ENCODE results near the gene GALK1. TPM values are rescaled to one million over a fixed set of nuclear protein-coding genes. Genes with fewer than 3 reads are reported as not detected.
A peak's percentile ranks its signal among the peaks of the same experiment; 100 is the strongest.

GALK1 gene
- total RNA-seq, 4 donors from 2014 or later, result 13.7 to 23.2 (median 20.4) TPM

DNA sequence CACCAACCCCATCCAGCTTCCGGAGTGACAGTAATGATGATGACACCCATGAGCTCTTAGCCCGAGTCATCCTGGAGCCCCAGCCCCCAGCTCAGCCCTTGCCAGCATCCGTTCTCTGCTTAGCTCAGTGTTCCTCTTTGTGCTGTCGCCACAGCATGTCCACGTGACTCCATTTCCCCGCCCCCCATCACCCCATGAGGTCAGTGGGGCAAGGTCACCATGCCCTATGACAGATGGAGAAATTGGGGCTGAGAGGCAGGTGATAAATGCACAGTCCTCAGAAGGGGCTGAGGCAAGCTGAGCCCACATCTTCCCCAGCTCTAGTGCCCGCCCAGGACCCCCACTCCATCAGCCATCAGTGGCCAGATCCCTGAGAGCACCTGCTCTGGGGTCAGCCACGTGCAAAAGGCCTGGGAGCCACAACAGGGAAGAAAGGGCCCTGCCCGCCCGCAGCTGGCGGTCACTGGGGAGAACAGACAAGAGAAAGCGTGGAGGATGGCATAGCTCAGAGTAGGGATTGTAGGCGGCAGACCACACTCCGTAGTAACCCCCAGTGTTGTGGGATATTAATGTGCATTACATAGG is 26.7 kb downstream of the GALK1 start:
- H3K4me3 ChIP-seq, result no peak overlapping the region
- peaks cover 14% of the 10 kb centered on the region for H3K27me3 ChIP-seq
- TF ChIP-seq, protein P1, sequence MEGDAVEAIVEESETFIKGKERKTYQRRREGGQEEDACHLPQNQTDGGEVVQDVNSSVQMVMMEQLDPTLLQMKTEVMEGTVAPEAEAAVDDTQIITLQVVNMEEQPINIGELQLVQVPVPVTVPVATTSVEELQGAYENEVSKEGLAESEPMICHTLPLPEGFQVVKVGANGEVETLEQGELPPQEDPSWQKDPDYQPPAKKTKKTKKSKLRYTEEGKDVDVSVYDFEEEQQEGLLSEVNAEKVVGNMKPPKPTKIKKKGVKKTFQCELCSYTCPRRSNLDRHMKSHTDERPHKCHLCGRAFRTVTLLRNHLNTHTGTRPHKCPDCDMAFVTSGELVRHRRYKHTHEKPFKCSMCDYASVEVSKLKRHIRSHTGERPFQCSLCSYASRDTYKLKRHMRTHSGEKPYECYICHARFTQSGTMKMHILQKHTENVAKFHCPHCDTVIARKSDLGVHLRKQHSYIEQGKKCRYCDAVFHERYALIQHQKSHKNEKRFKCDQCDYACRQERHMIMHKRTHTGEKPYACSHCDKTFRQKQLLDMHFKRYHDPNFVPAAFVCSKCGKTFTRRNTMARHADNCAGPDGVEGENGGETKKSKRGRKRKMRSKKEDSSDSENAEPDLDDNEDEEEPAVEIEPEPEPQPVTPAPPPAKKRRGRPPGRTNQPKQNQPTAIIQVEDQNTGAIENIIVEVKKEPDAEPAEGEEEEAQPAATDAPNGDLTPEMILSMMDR (IDR thresholded peaks at IDR 0.05), result no peak
- TF ChIP-seq POLR2AphosphoS5 (IDR thresholded peaks at IDR 0.05) (no peak), EP300 (IDR thresholded peaks at IDR 0.05) (no peak), POLR2A (IDR thresholded peaks at IDR 0.05) (no peak)
- no peaks in the 10 kb centered on the region for H3K9me3 ChIP-seq
- peaks cover 0 to 70% of the 10 kb centered on the region in 2 donors for H3K36me3 ChIP-seq
- no peak overlapping the region for H3K27ac ChIP-seq
- H3K4me1 ChIP-seq, result no peaks in the 10 kb centered on the region
- ATAC-seq, result peak; percentile 37
- 43 to 59% methylated on average over 3 to 4 of the region's 14 CpGs for WGBS, 2 donors (ENCODE audit: low coverage in 1 of 2)

DNA sequence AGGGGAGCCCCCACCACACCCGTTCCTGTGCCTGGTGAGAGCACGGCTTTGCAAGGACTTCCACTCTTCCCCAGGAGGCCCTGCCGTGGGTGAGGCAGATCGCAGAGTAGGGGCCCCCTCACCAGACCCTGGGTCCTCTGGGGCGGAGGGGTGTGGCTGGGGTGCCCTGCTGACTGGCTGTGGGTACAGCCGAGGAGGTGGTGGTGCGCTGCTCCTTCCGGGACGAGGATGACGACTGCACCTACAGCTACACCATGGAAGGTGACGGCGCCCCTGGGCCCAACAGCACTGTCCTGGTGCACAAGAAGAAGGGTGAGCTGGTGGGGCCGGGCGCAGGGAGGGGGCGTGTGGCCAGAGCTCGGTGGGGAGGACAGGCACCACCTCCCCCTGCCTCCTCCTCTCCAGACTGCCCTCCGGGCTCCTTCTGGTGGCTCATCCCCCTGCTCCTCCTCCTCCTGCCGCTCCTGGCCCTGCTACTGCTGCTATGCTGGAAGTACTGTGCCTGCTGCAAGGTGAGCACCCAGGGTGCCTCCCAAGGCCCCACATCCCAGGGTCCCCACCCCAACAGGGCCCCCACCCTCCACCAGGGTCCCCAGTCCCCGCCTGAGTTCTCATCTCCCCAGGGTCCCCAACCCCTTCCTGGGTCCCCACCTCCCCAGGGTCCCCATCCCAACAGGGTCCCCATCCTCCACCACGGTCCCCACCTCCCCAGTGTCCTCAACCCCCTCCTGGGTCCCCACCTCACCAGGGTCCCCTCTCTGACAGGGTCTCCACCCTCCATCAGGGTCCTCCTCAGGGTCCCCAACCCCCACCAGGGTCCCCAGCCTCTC is 27.6 kb downstream of the GALK1 start:
- Histone ChIP-seq H3K27ac (no peak overlapping the region), H3K4me1 (no peaks in the 10 kb centered on the region), H3K9me3 (no peaks in the 10 kb centered on the region), H3K27me3 (peaks cover 14% of the 10 kb centered on the region), H3K4me3 (no peak overlapping the region), H3K36me3 (peaks cover 0 to 66% of the 10 kb centered on the region in 2 donors)
- peak; percentile 4 for ATAC-seq
- TF ChIP-seq EP300 (IDR thresholded peaks at IDR 0.05), result no peak
- no peak for TF ChIP-seq POLR2AphosphoS5 (IDR thresholded peaks at IDR 0.05)
- TF ChIP-seq POLR2A (IDR thresholded peaks at IDR 0.05), result no peak
- TF ChIP-seq, protein P1 (IDR thresholded peaks at IDR 0.05), result no peak
- 60 to 100% methylated on average over 1 of the region's 20 CpGs for WGBS, 2 donors (ENCODE audit: low coverage in 1 of 2)

DNA sequence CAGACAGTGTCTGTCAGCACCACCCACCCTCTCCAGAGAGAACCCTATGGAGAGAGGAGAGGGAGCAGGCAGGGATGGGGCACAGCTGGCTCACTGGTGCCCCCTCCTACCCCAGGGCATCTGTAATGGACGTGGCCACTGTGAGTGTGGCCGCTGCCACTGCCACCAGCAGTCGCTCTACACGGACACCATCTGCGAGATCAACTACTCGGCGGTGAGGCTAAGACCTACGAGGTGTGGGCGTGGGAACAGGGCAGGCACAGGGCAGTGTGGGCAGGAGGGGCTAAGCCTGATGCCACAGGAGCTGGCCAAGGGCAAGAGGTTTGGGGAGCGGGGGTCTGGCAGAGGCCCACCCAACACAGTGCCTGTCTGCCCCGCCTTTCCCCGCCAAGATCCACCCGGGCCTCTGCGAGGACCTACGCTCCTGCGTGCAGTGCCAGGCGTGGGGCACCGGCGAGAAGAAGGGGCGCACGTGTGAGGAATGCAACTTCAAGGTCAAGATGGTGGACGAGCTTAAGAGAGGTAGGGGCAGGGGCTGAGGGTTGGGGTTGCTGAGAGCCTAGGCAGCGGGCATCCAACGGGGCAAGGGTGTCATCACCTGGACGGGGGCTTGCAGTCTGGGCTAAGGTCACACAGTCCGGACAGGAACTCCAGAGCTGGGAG is 28.7 kb downstream of the GALK1 start:
- ATAC-seq, result no peak
- H3K9me3 ChIP-seq, result no peaks in the 10 kb centered on the region
- no peak overlapping the region for H3K4me3 ChIP-seq
- H3K27ac ChIP-seq, result no peak overlapping the region
- TF ChIP-seq, protein P1 (IDR thresholded peaks at IDR 0.05), result no peak
- TF ChIP-seq POLR2A (IDR thresholded peaks at IDR 0.05), result no peak
- TF ChIP-seq EP300 (IDR thresholded peaks at IDR 0.05), result no peak
- TF ChIP-seq POLR2AphosphoS5 (IDR thresholded peaks at IDR 0.05), result no peak
- peaks cover 14% of the 10 kb centered on the region for H3K27me3 ChIP-seq
- peaks cover 0 to 67% of the 10 kb centered on the region in 2 donors for H3K36me3 ChIP-seq
- 83 to 84% methylated on average over 7 to 10 of the region's 26 CpGs for WGBS, 2 donors (ENCODE audit: low coverage in 1 of 2)
- H3K4me1 ChIP-seq, result no peaks in the 10 kb centered on the region

DNA sequence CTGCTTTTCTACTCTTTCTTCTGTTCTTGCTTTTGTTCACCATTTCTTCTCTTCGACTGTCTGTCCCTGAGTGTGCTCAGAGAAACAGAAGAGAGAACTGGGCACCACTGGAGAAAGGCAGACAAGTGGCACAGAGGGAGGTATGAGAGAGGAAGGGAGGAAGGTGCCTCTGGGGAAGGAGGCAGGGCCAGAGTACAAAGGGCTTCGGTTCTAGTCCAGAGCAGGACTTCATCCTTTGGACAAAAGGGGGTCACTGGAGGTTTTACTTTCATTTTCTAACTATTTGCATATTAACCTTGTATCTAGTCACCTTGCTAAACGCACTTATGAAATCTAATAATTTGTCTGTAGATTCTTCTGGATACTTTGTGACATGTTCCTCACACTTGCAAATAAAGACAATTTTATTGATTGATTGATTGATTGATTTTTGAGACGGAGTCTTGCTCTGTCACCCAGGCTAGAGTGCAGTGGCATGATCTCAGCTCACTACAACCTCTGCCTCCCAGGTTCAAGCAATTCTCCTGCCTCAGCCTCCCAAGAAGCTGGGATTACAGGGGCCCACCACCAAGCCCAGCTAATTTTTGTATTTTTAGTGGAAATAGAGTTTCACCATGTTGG is 30.2 kb downstream of the GALK1 start:
- Histone ChIP-seq H3K9me3 (no peaks in the 10 kb centered on the region), H3K27me3 (peaks cover 14% of the 10 kb centered on the region), H3K36me3 (peaks cover 0 to 69% of the 10 kb centered on the region in 2 donors), H3K4me1 (no peaks in the 10 kb centered on the region), H3K27ac (no peak overlapping the region), H3K4me3 (no peak overlapping the region)
- no peak for ATAC-seq
- WGBS, 2 donors (ENCODE audit: low coverage in 1 of 2), result 63 to 85% methylated on average over 3 to 4 of the region's 4 CpGs
- TF ChIP-seq POLR2AphosphoS5 (IDR thresholded peaks at IDR 0.05), result no peak
- TF ChIP-seq POLR2A (IDR thresholded peaks at IDR 0.05), result no peak
- TF ChIP-seq EP300 (IDR thresholded peaks at IDR 0.05), result no peak
- TF ChIP-seq, protein P1 (IDR thresholded peaks at IDR 0.05), result no peak

Data from gastroesophageal sphincter (tissue), 4 donors.